ENCODE measurements around the gene PKD2L1.
"Not testable (repeated sequence)": the region's sequence is repeated elsewhere in the genome, so short reads cannot be mapped to it uniquely, and the experiment has no call there.

PKD2L1 gene

DNA sequence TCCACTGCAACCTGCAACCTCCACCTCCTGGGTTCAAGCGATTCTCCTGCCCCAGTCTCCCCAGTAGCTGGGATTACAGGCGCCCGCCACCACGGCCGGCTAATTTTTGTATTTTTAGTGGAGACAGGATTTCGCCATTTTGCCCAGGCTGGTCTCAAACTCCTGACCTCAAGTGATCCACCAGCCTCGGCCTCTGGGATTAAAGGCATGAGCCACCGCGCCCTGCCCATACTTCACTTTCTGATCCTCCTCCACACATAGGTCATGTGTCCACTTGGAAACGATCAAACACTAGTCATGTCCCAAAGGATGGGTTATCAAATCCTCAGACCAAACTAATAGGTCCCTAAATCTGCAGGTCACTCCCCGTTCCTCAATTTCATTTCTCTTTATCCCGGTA lies 44.7 kb downstream of the PKD2L1 start:
- not testable (repeated sequence) for DNase-seq

DNA sequence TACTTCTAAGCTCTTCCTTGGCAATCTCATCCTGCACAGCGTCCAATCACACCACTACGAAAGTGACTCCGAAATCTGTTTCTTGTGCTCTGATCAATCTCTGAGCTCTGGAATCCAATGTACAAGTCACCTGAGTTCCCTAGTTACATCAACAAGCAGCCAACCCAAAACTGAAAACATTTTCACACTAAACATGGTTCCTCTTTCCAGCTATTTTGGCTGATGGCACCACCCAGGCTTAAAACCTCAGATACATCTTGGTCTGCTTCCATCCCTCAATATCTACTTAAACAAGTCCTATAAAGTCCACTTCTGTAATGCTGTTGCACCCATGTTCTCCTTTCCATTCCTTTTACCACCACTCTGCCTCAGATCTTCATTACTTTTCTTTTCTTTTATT lies 47.1 kb downstream of the PKD2L1 start:
- DNase-seq: no peak

DNA sequence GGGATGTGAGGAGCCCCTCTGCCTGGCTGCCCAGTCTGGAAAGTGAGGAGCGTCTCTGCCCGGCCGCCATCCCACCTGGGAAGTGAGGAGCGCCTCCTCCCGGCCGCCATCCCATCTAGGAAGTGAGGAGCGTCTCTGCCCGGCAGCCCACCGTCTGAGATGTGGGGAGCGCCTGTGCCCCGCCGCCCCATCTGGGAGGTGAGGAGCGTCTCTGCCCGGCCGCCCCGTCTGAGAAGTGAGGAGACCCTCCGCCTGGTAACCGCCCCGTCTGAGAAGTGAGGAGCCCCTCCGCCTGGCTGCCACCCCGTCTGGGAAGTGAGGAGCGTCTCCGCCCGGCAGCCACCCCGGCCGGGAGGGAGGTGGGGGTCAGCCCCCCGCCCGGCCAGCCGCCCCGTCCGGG lies 53.1 kb downstream of the PKD2L1 start:
- not testable (repeated sequence) for DNase-seq

DNA sequence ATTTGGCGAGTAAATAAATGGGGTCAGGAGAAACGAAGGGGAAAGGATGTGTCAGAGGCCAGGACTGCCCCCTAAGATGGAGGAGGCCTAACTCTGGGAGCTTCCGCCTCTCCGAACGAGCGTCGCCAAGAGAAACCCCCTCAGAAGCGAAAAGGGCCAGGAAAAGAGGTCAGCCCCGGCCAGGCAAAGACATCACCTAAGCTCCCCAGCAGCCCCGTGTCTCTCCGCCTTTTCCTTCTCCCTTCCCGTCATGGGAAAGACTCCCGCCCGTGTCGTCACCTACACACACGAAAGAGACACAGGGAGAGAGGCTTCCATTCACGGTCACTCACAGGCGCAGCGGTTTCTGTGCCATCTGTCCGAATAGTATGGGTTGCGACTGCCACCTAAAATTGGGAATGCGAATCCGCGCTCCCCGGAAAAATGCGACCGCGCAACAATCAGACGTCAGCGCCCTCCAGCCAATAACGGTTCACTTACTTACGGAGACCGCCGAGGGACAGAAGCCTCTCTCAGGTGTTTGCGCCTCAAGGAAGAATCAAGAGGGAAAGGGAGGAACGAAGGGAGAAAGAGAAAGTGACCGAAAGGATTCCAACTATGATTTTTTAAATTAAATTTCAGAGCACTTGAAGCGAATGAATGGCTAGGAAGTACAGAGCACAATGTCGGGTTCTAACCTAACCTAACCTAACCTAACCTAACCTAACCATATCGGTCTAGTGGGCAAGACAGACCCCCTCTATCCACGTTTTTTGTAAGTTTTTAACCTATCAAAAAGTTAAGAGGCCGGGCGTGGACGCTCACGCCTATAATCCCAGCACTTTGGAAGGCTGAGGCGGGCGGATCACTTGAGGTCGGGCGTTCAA lies 62.6 kb downstream of the PKD2L1 start, which contains the start of gene CWF19L1:
CWF19L1 (minus strand) TSS at position 400 of the 866 bp plus-strand sequence; CDS start at position 355, 45 bp downstream.
- peak; percentile 61 to 63 for DNase-seq

- DNase-seq: no peak
Observed at GRCh38 chr10:100265821-100266485, 64.1 kb downstream of the PKD2L1 start.

DNA sequence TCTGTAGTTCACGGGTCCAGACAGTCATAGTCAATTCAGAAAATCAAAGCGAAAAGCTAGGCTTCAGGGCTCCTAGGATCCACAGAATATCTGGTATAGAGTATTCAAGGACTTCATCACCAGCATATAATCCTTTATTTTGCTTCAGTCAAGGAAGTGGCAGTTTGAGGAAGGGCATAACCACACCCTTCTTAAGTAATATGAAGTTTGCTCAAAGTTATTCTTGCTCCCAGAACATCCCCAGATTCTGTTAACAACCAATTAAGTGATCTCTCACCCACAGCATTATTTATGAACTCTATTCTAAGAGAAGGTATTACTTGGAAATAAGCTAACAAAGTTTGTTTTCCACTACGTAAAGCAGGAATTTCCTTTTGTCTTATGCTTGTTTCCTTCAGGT lies 75.8 kb downstream of the PKD2L1 start:
- DNase-seq: no peak

GRCh38 chr10:100253041-100253440 lies 77.0 kb downstream of the PKD2L1 start:
- DNase-seq: no peak

GRCh38 chr10:100248820-100249219 lies 81.2 kb downstream of the PKD2L1 start:
- no peak for DNase-seq

GRCh38 chr10:100245484-100246220 lies 84.4 kb downstream of the PKD2L1 start:
- DNase-seq: no peak

- no peak for DNase-seq
Observed at GRCh38 chr10:100239851-100240250, 90.2 kb downstream of the PKD2L1 start.

GRCh38 chr10:100238429-100238828 lies 91.6 kb downstream of the PKD2L1 start:
- DNase-seq: no peak

Measured in NCI-H524 (cell line).